OCI-LY3 (cell line): Measurements from ENCODE around the gene HAVCR2.

Source experiments
- H2AFZ ChIP-seq: fragments of 200-600, 300-600 bp; shearing (Covaris generic); 2 replicates; pipeline ENCODE4 v1.6.0; 2014; ENCODE audit warnings: antibody characterized with exemption, low read depth, low read length
- H3K27ac ChIP-seq: fragments of 200-600, 300-600 bp; sonication (generic); 2 replicates; pipeline ENCODE4 v1.5.1; 2014; ENCODE audit warnings: mild to moderate bottlenecking, low read length, moderate library complexity, mixed read lengths
- H3K27me3 ChIP-seq: fragments of 200-600, 300-600 bp; sonication (generic); 2 replicates; pipeline ENCODE4 v1.6.1; 2014; ENCODE audit warnings: low read depth, low read length, mixed read lengths
- H3K36me3 ChIP-seq: fragments of 200-600, 300-600 bp; sonication (generic); replicated peaks from 2 replicates; pipeline ENCODE3; 2014; ENCODE audit warnings: low read depth, low read length, mixed read lengths
- H3K4me1 ChIP-seq: fragments of 300-600, 200-600 bp; sonication (generic); 2 replicates; pipeline ENCODE4 v1.6.1; 2014; ENCODE audit warnings: low read length, mixed read lengths
- H3K4me2 ChIP-seq: fragments of 200-600, 300-600 bp; sonication (generic); 2 replicates; pipeline ENCODE4 v1.6.1; 2014; ENCODE audit warnings: low read length, mixed read lengths
- H3K4me3 ChIP-seq: fragments of 300-600, 200-600 bp; sonication (generic); 2 replicates; pipeline ENCODE4 v1.5.1; 2014; ENCODE audit warnings: antibody characterized with exemption, mild to moderate bottlenecking, low read length, moderate library complexity
- H3K79me2 ChIP-seq: fragments of 300-600, 200-600 bp; shearing (Covaris generic); 2 replicates; pipeline ENCODE4 v1.6.1; 2014; ENCODE audit warnings: mild to moderate bottlenecking, low read length, mixed read lengths
- H3K9ac ChIP-seq: fragments of 300-600, 200-600 bp; shearing (Covaris generic); 2 replicates; pipeline ENCODE4 v1.6.0; 2014; ENCODE audit warnings: mild to moderate bottlenecking, low read length, moderate library complexity
- H3K9me3 ChIP-seq: fragments of 200-600, 300-600 bp; shearing (Covaris generic); 2 replicates; pipeline ENCODE4 v1.6.1; 2014; ENCODE audit warnings: low read length, mixed read lengths; ENCODE audit not compliant: insufficient read depth
- H4K20me1 ChIP-seq: fragments of 200-600, 300-600 bp; sonication (generic); 2 replicates; pipeline ENCODE4 v1.6.1; 2016; ENCODE audit warnings: low read length, mixed read lengths; ENCODE audit not compliant: insufficient read depth
- CTCF ChIP-seq: fragments of 200-600, 300-600 bp; sonication (generic); IDR thresholded peaks from 2 replicates; pipeline ENCODE4 v1.5.1; 2014; ENCODE audit warnings: antibody characterized with exemption, low read length, low read depth
- EZH2phosphoT487 ChIP-seq: fragments of 200-600 bp; shearing (Covaris generic); IDR thresholded peaks from 2 replicates; pipeline ENCODE4 v1.6.1; 2018; ENCODE audit warnings: antibody characterized with exemption, mixed run types, low read depth

Gene HAVCR2

DNA sequence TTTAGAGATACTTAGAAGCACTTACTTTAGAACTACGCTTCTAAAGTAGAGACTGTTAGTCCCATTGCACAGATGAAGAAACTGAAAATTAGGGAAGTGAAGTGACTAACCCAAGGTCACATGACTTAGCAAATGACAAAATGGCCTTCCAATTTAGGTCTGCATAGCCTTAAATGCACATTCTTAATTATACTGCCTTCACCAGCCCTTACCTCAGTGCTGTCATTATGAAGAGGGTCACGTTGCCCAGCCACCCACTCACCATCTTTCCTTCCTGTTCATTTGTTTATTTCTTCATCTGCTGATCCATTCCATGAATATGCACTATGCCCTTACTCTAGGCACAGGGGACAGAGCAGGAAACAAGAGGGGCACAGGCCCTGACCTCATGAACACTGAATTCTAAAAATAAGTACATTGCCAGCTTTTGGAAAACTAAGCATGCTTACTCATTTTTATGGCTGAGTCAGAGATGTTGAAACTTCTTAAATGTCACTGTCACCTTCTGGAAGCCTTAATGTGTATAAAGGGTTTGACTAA is 8.6 kb downstream of the HAVCR2 start:
- Histone ChIP-seq H3K9me3 (no peaks in the 10 kb centered on the region), H3K4me3 (no peak overlapping the region), H3K4me1 (peaks cover 5% of the 10 kb centered on the region; the same call in 1 of the 2 replicates), H3K9ac (no peak overlapping the region), H3K36me3 (no peaks in the 10 kb centered on the region), H3K27ac (no peak overlapping the region), H3K4me2 (no peak overlapping the region), H3K27me3 (no peaks in the 10 kb centered on the region), H3K79me2 (no peaks in the 10 kb centered on the region), H2AFZ (no peak overlapping the region; the same call in 1 of the 2 replicates), H4K20me1 (no peaks in the 10 kb centered on the region)
- TF ChIP-seq CTCF (no peak), EZH2phosphoT487 (no peak)

GRCh38 chr5:157088342-157088990 is 20.4 kb downstream of the HAVCR2 start:
- H3K9me3 ChIP-seq, result no peaks in the 10 kb centered on the region
- no peak overlapping the region for H3K4me3 ChIP-seq
- H4K20me1 ChIP-seq, result no peaks in the 10 kb centered on the region
- no peaks in the 10 kb centered on the region for H3K79me2 ChIP-seq
- peaks cover 11% of the 10 kb centered on the region for H3K4me1 ChIP-seq
- peak overlapping the region; percentile 32 for H3K27ac ChIP-seq
- TF ChIP-seq EZH2phosphoT487 (no peak), CTCF (no peak)
- no peaks in the 10 kb centered on the region for H3K36me3 ChIP-seq
- peak overlapping the region; percentile 41 for H3K4me2 ChIP-seq
- H3K27me3 ChIP-seq, result no peaks in the 10 kb centered on the region
- no peak overlapping the region for H3K9ac ChIP-seq
- H2AFZ ChIP-seq, result peak overlapping the region; percentile 29; the same call in 1 of the 2 replicates

GRCh38 chr5:157086751-157087359 is 22.0 kb downstream of the HAVCR2 start:
- Histone ChIP-seq H4K20me1 (no peaks in the 10 kb centered on the region), H3K9me3 (no peaks in the 10 kb centered on the region), H3K4me2 (no peak overlapping the region), H3K4me3 (no peak overlapping the region), H2AFZ (no peak overlapping the region), H3K36me3 (no peaks in the 10 kb centered on the region), H3K4me1 (peaks cover 11% of the 10 kb centered on the region), H3K27me3 (no peaks in the 10 kb centered on the region), H3K27ac (no peak overlapping the region), H3K79me2 (no peaks in the 10 kb centered on the region), H3K9ac (no peak overlapping the region)
- no peak for TF ChIP-seq CTCF
- no peak for TF ChIP-seq EZH2phosphoT487

- H2AFZ ChIP-seq, result no peak overlapping the region
- H3K36me3 ChIP-seq, result no peaks in the 10 kb centered on the region
- H3K9me3 ChIP-seq, result no peaks in the 10 kb centered on the region
- H3K4me2 ChIP-seq, result no peak overlapping the region
- H3K4me1 ChIP-seq, result peaks cover 11% of the 10 kb centered on the region
- no peaks in the 10 kb centered on the region for H4K20me1 ChIP-seq
- no peaks in the 10 kb centered on the region for H3K79me2 ChIP-seq
- no peaks in the 10 kb centered on the region for H3K27me3 ChIP-seq
- H3K9ac ChIP-seq, result no peak overlapping the region
- no peak for TF ChIP-seq EZH2phosphoT487
- no peak for TF ChIP-seq CTCF
- H3K4me3 ChIP-seq, result no peak overlapping the region
- H3K27ac ChIP-seq, result no peak overlapping the region
These were observed 22.9 kb downstream of the HAVCR2 start for GRCh38 chr5:157085930-157086329.
